ES-I3 (cell line): ENCODE results near the gene ASF1A.
A peak's percentile ranks its signal among the peaks of the same experiment; 100 is the strongest.

ENCODE experiments used
- H3K36me3 ChIP-seq: 2 replicates; pipeline ENCODE4 v1.6.1; 2013; ENCODE audit warnings: mild to moderate bottlenecking, low read length, control low read depth, moderate library complexity; ENCODE audit not compliant: insufficient read depth
- H3K4me1 ChIP-seq: 2 replicates; pipeline ENCODE4 v1.6.1; 2013; ENCODE audit warnings: mild to moderate bottlenecking, control low read depth, low read length; ENCODE audit not compliant: insufficient read depth
- H3K9ac ChIP-seq: 2 replicates; pipeline ENCODE4 v1.6.1; 2013; ENCODE audit warnings: low read depth, mild to moderate bottlenecking, low read length, moderate library complexity
- H3K9me3 ChIP-seq: 2 replicates; pipeline ENCODE4 v1.6.1; 2013; ENCODE audit warnings: mild to moderate bottlenecking, low read length, moderate library complexity; ENCODE audit not compliant: control insufficient read depth, insufficient read depth

The ASF1A gene

GRCh38 chr6:118871331-118871730 is 22.6 kb upstream of the ASF1A start:
- Histone ChIP-seq H3K9ac (no peak overlapping the region), H3K9me3 (no peaks in the 10 kb centered on the region), H3K36me3 (no peaks in the 10 kb centered on the region), H3K4me1 (no peaks in the 10 kb centered on the region)

GRCh38 chr6:118872318-118872717 is 21.6 kb upstream of the ASF1A start:
- no peaks in the 10 kb centered on the region for H3K36me3 ChIP-seq
- no peaks in the 10 kb centered on the region for H3K4me1 ChIP-seq
- H3K9ac ChIP-seq: no peak overlapping the region
- H3K9me3 ChIP-seq: no peaks in the 10 kb centered on the region

- H3K9ac ChIP-seq: no peak overlapping the region
- H3K36me3 ChIP-seq: no peaks in the 10 kb centered on the region
- H3K9me3 ChIP-seq: no peaks in the 10 kb centered on the region
- no peaks in the 10 kb centered on the region for H3K4me1 ChIP-seq
Observed at GRCh38 chr6:118872726-118873125, 21.2 kb upstream of the ASF1A start.

GRCh38 chr6:118873239-118873638 is 20.7 kb upstream of the ASF1A start:
- Histone ChIP-seq H3K4me1 (no peaks in the 10 kb centered on the region), H3K9me3 (no peaks in the 10 kb centered on the region), H3K9ac (no peak overlapping the region), H3K36me3 (no peaks in the 10 kb centered on the region)

- Histone ChIP-seq H3K9me3 (no peaks in the 10 kb centered on the region), H3K36me3 (no peaks in the 10 kb centered on the region), H3K9ac (no peak overlapping the region), H3K4me1 (no peaks in the 10 kb centered on the region)
Observed at GRCh38 chr6:118875672-118876071, 18.3 kb upstream of the ASF1A start.

GRCh38 chr6:118876198-118876597 is 17.8 kb upstream of the ASF1A start:
- no peaks in the 10 kb centered on the region for H3K4me1 ChIP-seq
- H3K9ac ChIP-seq: no peak overlapping the region
- no peaks in the 10 kb centered on the region for H3K9me3 ChIP-seq

GRCh38 chr6:118876814-118877213 is 17.1 kb upstream of the ASF1A start:
- H3K36me3 ChIP-seq: no peaks in the 10 kb centered on the region
- H3K4me1 ChIP-seq: peaks cover 3% of the 10 kb centered on the region
- H3K9me3 ChIP-seq: no peaks in the 10 kb centered on the region
- H3K9ac ChIP-seq: no peak overlapping the region

More at GRCh38 chr6:118876198-118876597, 17.8 kb upstream of the ASF1A start:
- no peaks in the 10 kb centered on the region for H3K36me3 ChIP-seq

GRCh38 chr6:118877806-118878205 is 16.1 kb upstream of the ASF1A start:
- Histone ChIP-seq H3K9me3 (no peaks in the 10 kb centered on the region), H3K9ac (no peak overlapping the region), H3K4me1 (peaks cover 13% of the 10 kb centered on the region), H3K36me3 (no peaks in the 10 kb centered on the region)

- Histone ChIP-seq H3K36me3 (no peaks in the 10 kb centered on the region), H3K9ac (no peak overlapping the region), H3K4me1 (peaks cover 13% of the 10 kb centered on the region), H3K9me3 (no peaks in the 10 kb centered on the region)
Observed at GRCh38 chr6:118881440-118882313, 12.3 kb upstream of the ASF1A start.

GRCh38 chr6:118882314-118882905 is 11.5 kb upstream of the ASF1A start:
- Histone ChIP-seq H3K9me3 (no peaks in the 10 kb centered on the region), H3K36me3 (no peaks in the 10 kb centered on the region), H3K4me1 (peaks cover 13% of the 10 kb centered on the region), H3K9ac (no peak overlapping the region)

GRCh38 chr6:118886641-118887040 is 7.3 kb upstream of the ASF1A start:
- Histone ChIP-seq H3K9ac (no peak overlapping the region), H3K4me1 (peaks cover 11% of the 10 kb centered on the region), H3K36me3 (no peaks in the 10 kb centered on the region), H3K9me3 (no peaks in the 10 kb centered on the region)

GRCh38 chr6:118889163-118889562 is 4.8 kb upstream of the ASF1A start:
- Histone ChIP-seq H3K9ac (no peak overlapping the region), H3K9me3 (no peaks in the 10 kb centered on the region), H3K4me1 (peaks cover 7% of the 10 kb centered on the region; the same call in 1 of the 2 replicates), H3K36me3 (no peaks in the 10 kb centered on the region)

GRCh38 chr6:118890997-118891790 is 2.8 kb upstream of the ASF1A start:
- no peaks in the 10 kb centered on the region for H3K36me3 ChIP-seq
- H3K4me1 ChIP-seq: peaks cover 7% of the 10 kb centered on the region; the same call in 1 of the 2 replicates
- H3K9ac ChIP-seq: no peak overlapping the region
- no peaks in the 10 kb centered on the region for H3K9me3 ChIP-seq

- no peaks in the 10 kb centered on the region for H3K36me3 ChIP-seq
- H3K4me1 ChIP-seq: peaks cover 7% of the 10 kb centered on the region
- peak overlapping the region; percentile 82 for H3K9ac ChIP-seq
- H3K9me3 ChIP-seq: no peaks in the 10 kb centered on the region
Observed at GRCh38 chr6:118892355-118892991, 1.5 kb upstream of the ASF1A start.
